Fibroblast of mammary gland (primary cell): Measurements from ENCODE around the gene UBAC2.

ENCODE experiments used
- DNase-seq: peaks from one replicate; pipeline ENCODE4 v3.0.0-alpha.2; 2010; ENCODE audit warnings: low read depth
- H3K4me3 ChIP-seq: 2 replicates; pipeline ENCODE4 v1.5.1; 2011; ENCODE audit warnings: low read depth, mild to moderate bottlenecking, low read length, moderate library complexity; ENCODE audit not compliant: control insufficient read depth
- TF ChIP-seq, protein P1 (sequence below): conservative IDR thresholded peaks from 2 replicates; pipeline ENCODE4 v1.5.1; 2011; ENCODE audit warnings: low read depth, low read length, inconsistent platforms; ENCODE audit not compliant: control insufficient read depth, insufficient read depth

UBAC2 gene

GRCh38 chr13:99192480-99192879, 8.2 kb upstream of the UBAC2 start:
- TF ChIP-seq, protein P1, sequence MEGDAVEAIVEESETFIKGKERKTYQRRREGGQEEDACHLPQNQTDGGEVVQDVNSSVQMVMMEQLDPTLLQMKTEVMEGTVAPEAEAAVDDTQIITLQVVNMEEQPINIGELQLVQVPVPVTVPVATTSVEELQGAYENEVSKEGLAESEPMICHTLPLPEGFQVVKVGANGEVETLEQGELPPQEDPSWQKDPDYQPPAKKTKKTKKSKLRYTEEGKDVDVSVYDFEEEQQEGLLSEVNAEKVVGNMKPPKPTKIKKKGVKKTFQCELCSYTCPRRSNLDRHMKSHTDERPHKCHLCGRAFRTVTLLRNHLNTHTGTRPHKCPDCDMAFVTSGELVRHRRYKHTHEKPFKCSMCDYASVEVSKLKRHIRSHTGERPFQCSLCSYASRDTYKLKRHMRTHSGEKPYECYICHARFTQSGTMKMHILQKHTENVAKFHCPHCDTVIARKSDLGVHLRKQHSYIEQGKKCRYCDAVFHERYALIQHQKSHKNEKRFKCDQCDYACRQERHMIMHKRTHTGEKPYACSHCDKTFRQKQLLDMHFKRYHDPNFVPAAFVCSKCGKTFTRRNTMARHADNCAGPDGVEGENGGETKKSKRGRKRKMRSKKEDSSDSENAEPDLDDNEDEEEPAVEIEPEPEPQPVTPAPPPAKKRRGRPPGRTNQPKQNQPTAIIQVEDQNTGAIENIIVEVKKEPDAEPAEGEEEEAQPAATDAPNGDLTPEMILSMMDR, result no peak
- DNase-seq, result no peak
- no peak overlapping the region for H3K4me3 ChIP-seq

DNA sequence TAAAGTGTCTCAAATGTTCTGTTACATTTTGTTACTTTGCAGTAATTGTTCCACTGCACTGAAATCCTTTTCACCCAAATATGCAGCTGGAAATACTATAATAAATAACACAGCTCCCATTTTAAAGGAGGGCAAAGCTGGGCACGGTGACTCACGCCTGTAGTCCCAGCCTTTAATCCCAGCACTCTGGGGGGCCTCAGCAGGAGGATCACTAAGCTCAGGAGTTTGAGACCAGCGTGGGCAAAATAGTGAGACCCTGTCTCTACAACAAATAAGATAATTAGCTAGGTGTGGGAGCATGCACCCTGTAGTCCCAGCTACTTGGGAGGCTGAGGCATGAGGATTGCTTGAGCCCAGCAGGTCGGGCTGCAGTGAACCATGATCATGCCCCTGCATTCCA, 7.5 kb upstream of the UBAC2 start:
- no peak for DNase-seq
- no peak overlapping the region for H3K4me3 ChIP-seq
- TF ChIP-seq, protein P1, result no peak

DNA sequence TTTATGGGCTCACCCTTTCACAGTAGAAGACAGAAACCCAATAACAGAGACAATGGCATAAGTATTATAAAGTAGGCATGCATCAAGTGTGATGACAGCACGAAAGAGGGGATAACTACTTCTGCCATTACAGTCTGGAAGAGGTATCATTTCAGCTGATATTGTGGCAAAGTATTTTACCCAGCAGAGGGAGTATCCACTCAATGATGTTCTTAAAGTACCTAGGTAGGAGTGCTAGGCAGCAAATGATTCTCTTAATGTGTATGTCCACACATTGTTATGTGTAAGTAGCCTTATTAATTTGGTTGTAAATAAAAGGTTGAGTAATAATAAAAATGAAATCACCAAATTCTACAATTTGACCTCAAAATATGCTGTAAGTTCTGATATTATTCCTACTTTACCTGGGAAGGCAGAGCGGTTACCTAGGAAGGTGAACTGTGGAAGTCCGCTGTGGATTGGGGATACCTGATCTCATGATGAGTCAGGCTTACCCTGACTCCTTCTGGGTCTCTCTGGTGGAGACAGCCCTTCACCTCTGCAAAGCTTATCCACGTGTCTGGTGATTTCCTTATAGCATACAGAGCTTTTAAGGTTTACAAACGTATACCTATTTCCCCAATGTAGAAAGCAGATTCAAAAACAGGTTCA, 4.1 kb upstream of the UBAC2 start:
- no peak overlapping the region for H3K4me3 ChIP-seq
- TF ChIP-seq, protein P1, result peak; percentile 7
- DNase-seq, result no peak

DNA sequence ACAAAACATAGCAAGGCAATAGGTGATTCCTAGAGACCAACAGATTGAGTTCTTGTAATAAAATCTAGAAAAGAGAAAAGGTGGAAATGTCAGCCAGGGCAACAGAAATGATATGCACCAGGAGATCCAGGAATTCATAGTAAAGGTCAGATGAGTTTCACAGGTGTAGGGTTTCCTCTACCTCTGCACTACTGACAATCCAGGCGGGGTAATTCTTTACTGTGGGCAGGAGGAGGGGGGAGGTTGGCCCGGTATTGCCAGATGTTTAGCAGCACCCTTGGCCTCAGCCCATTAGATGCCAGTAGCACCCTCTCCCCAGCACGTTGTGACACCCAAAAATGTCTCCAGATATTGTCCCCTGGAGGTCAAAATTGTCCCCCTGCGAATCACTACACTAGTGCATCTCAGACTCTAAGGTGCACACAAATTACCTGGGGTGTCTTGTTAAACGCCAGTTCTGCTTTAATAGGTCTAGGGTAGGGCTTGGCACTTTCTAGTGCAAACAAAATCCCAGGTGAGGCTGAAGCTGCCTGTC, 3.5 kb upstream of the UBAC2 start:
- no peak for DNase-seq
- TF ChIP-seq, protein P1, result no peak
- no peak overlapping the region for H3K4me3 ChIP-seq

GRCh38 chr13:99199541-99200431, 868 bp upstream of the UBAC2 start:
- H3K4me3 ChIP-seq, result peak overlapping the region; percentile 91
- TF ChIP-seq, protein P1, result no peak
- peak; percentile 16 for DNase-seq

DNA sequence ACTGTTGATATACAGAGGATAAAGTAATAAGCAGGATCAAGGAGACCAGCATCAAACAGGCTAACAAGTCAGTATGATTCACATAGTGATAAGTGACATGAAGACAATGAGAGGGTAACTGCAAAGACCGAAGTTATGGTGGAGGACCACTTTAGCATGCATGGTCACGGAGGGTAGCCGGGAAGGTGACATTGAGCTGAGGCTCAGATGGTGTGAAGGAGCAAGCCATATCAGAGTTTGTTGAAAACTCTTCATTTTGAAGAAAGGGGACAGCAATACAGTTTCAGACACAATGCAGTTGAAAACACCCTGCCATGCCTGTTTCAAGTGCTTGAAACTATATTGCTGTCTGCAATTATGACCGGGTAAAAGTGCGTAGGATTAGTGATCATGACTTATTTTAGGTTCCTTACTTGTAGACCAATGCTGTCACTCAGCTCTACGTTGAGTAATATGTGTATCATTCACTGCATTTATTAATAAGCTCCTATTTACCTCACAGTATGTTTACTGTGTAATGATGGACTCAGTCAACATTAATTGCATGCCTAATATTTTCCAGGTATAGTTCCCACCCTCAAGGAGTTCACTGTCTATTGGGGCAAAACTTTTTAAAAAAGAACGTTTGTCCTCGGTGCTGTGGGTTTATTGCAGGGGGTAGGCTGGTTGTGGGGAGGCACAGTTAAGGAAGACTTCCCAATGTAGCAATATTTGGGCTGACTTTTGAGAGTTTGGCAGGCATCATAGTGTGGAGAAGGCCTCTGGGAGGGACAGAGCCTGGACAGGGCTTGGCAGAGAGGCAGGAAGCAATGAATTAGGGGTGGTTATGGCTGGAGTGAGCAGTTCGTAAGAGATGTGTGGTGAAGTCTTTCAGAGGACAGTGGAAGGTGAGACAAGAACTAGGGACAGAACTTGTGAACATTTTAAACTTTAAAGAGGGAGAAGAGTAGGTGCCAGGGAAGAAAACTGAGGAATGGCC, 3.2 kb downstream of the UBAC2 start:
- TF ChIP-seq, protein P1, result no peak
- DNase-seq, result no peak
- no peak overlapping the region for H3K4me3 ChIP-seq
